Neural progenitor cell (in vitro differentiated cells): ENCODE results near the gene CCT3. TPM values are rescaled to one million over a fixed set of nuclear protein-coding genes. Genes with fewer than 3 reads are reported as not detected.

Experiments
- DNase-seq: peaks from one replicate; pipeline ENCODE4 v3.0.0-alpha.2; 2016; ENCODE audit warnings: low spot score
- H2AFZ ChIP-seq: fragments of 200-600 bp; sonication (generic); replicated peaks from 2 replicates; pipeline ENCODE4 v1.6.1; 2016; ENCODE audit warnings: antibody characterized with exemption
- H3F3A ChIP-seq: fragments of 200-600 bp; sonication (generic); 2 replicates; pipeline ENCODE4 v1.6.1; 2016; ENCODE audit warnings: antibody characterized with exemption, low read depth
- H3K27ac ChIP-seq: fragments of 200-600 bp; sonication (generic); 2 replicates; pipeline ENCODE4 v1.5.1; 2016; ENCODE audit warnings: mild to moderate bottlenecking
- H3K27me3 ChIP-seq: fragments of 200-600 bp; sonication (generic); 2 replicates; pipeline ENCODE4 v1.6.1; 2016; ENCODE audit warnings: mild to moderate bottlenecking, moderate library complexity
- H3K36me3 ChIP-seq: fragments of 200-600 bp; sonication (generic); 2 replicates; pipeline ENCODE4 v1.5.1; 2016
- H3K4me1 ChIP-seq: fragments of 200-600 bp; sonication (generic); 2 replicates; pipeline ENCODE4 v1.6.1; 2016; ENCODE audit warnings: mixed run types
- H3K4me2 ChIP-seq: fragments of 200-600 bp; sonication (generic); 2 replicates; pipeline ENCODE4 v1.6.1; 2016
- H3K4me3 ChIP-seq: fragments of 200-600 bp; sonication (generic); 2 replicates; pipeline ENCODE4 v1.5.1; 2016
- H3K79me2 ChIP-seq: fragments of 200-600 bp; sonication (generic); 2 replicates; pipeline ENCODE4 v1.6.1; 2016; ENCODE audit warnings: low read depth
- H3K9ac ChIP-seq: fragments of 200-600 bp; sonication (generic); 2 replicates; pipeline ENCODE4 v1.6.1; 2016
- H3K9me3 ChIP-seq: fragments of 200-600 bp; sonication (generic); 2 replicates; pipeline ENCODE4 v1.5.1; 2016; ENCODE audit warnings: low read depth
- H4K20me1 ChIP-seq: fragments of 200-600 bp; sonication (generic); 2 replicates; pipeline ENCODE4 v1.6.1; 2016; ENCODE audit warnings: low read depth
- H3K27ac Mint-ChIP-seq: 3 replicates; pipeline ENCODE4 v1.8.0; 2021; ENCODE audit warnings: mixed read lengths
- H3K27me3 Mint-ChIP-seq: 2 replicates; pipeline ENCODE4 v1.8.0; 2022; ENCODE audit warnings: low read depth, mild to moderate bottlenecking, inconsistent platforms, moderate library complexity, mixed read lengths; ENCODE audit not compliant: insufficient read depth
- H3K36me3 Mint-ChIP-seq: 3 replicates; pipeline ENCODE4 v1.8.0; 2021; ENCODE audit warnings: mixed read lengths
- H3K4me1 Mint-ChIP-seq: 3 replicates; pipeline ENCODE4 v1.8.0; 2021; ENCODE audit warnings: mixed read lengths
- H3K4me3 Mint-ChIP-seq: 3 replicates; pipeline ENCODE4 v1.8.0; 2021; ENCODE audit warnings: mild to moderate bottlenecking, moderate library complexity, mixed read lengths
- H3K9me3 Mint-ChIP-seq: 3 replicates; pipeline ENCODE4 v1.8.0; 2020; ENCODE audit warnings: mixed read lengths
- EZH2 ChIP-seq: fragments of 200-600 bp; sonication (generic); IDR thresholded peaks from 2 replicates; pipeline ENCODE4 v1.6.1; 2017; ENCODE audit warnings: antibody characterized with exemption, mild to moderate bottlenecking, moderate library complexity
- EZH2phosphoT487 ChIP-seq: fragments of 200-600 bp; sonication (generic); IDR thresholded peaks from 2 replicates; pipeline ENCODE4 v1.6.1; 2017; ENCODE audit warnings: antibody characterized with exemption
- total RNA-seq: library from RNA; depleted of rRNA; stranded (reverse); fragments of >200 nt; gene quantifications from 2 replicates; pipeline ENCODE4 v1.2.3, GENCODE V29; 2015; ENCODE audit warnings: low replicate concordance
- TF ChIP-seq, protein P1 (sequence below): fragments of 200-600 bp; sonication (generic); IDR thresholded peaks from 2 replicates; pipeline ENCODE4 v1.5.1; 2017; ENCODE audit warnings: antibody characterized with exemption, mild to moderate bottlenecking

CCT3 gene
- total RNA-seq, 1 donor from 2014 or later: 434 TPM

DNA sequence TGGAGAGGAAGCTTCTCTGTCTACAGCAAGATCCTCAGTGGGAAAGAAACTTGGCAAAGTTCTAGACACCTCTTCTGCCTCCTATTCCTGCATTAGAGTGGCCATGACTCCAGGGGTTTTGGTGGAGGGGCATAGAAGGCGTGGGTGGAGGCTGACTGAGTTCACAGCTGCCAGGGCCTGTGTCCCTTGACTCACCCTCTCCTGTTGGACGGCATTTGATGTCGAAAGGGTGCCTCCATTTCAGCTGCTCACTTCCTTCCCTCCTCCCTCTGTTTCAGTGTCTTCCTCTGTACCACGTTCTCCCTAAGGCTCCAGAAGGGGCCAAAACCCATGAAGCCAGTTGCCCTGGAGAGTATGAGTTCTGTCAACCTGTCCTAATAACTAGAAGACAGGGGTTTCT lies 53.3 kb downstream of the CCT3 start:
- Mint-ChIP-seq H3K4me3 (no peak overlapping the region), H3K9me3 (no peaks in the 10 kb centered on the region), H3K4me1 (peaks cover 23% of the 10 kb centered on the region), H3K27me3 (peaks cover 2% of the 10 kb centered on the region), H3K27ac (no peak overlapping the region), H3K36me3 (no peaks in the 10 kb centered on the region)
- peaks cover 32% of the 10 kb centered on the region for H3K79me2 ChIP-seq
- no peaks in the 10 kb centered on the region for H3K9me3 ChIP-seq
- TF ChIP-seq EZH2 (no peak), EZH2phosphoT487 (no peak)
- TF ChIP-seq, protein P1, sequence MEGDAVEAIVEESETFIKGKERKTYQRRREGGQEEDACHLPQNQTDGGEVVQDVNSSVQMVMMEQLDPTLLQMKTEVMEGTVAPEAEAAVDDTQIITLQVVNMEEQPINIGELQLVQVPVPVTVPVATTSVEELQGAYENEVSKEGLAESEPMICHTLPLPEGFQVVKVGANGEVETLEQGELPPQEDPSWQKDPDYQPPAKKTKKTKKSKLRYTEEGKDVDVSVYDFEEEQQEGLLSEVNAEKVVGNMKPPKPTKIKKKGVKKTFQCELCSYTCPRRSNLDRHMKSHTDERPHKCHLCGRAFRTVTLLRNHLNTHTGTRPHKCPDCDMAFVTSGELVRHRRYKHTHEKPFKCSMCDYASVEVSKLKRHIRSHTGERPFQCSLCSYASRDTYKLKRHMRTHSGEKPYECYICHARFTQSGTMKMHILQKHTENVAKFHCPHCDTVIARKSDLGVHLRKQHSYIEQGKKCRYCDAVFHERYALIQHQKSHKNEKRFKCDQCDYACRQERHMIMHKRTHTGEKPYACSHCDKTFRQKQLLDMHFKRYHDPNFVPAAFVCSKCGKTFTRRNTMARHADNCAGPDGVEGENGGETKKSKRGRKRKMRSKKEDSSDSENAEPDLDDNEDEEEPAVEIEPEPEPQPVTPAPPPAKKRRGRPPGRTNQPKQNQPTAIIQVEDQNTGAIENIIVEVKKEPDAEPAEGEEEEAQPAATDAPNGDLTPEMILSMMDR: no peak
- H3K4me3 ChIP-seq: no peak overlapping the region
- H3K4me2 ChIP-seq: no peak overlapping the region
- DNase-seq: no peak
- no peak overlapping the region for H3K27ac ChIP-seq
- H3K4me1 ChIP-seq: peaks cover 14% of the 10 kb centered on the region
- no peaks in the 10 kb centered on the region for H3K27me3 ChIP-seq
- peaks cover under 1% of the 10 kb centered on the region for H3K36me3 ChIP-seq
- no peak overlapping the region for H2AFZ ChIP-seq
- H3K9ac ChIP-seq: no peak overlapping the region
- peaks cover 22% of the 10 kb centered on the region for H4K20me1 ChIP-seq
- H3F3A ChIP-seq: no peaks in the 10 kb centered on the region

DNA sequence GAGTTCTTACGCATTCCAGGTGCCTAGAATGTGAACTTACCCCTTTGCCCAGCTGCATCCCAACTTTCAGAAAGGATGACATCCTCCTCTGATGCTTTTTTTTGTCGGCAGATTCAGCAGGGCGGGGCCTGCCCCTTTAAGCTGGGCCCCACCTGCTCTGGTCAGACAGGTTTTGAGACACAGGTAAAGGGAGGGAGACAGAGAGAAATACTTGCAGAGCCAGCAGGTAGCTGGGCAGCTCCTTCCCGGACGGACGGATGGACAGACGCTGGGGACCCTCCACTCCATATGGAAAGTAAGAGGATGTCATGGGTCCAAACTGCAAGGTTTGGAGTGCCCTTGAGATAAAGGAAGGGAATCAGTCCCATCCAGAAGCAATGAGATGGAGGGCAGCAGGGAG lies 54.0 kb downstream of the CCT3 start, which contains the start of gene TMEM79:
Gene TMEM79, plus strand, starts transcription at position 214 of the 400 bp plus-strand sequence. CDS start 902 bp downstream, outside the sequence.
- no peaks in the 10 kb centered on the region for H3K36me3 Mint-ChIP-seq
- Histone ChIP-seq H3K4me1 (peaks cover 14% of the 10 kb centered on the region), H3K4me2 (peak within 1 kb of the TSS; percentile 82), H3K27me3 (no peaks in the 10 kb centered on the region), H3F3A (no peaks in the 10 kb centered on the region), H4K20me1 (peaks cover 28% of the 10 kb centered on the region), H3K27ac (peak within 1 kb of the TSS; percentile 5), H3K9me3 (no peaks in the 10 kb centered on the region), H3K79me2 (peaks cover 38% of the 10 kb centered on the region), H3K36me3 (peaks cover 6% of the 10 kb centered on the region), H3K9ac (peak within 1 kb of the TSS; percentile 74), H2AFZ (peak within 1 kb of the TSS; percentile 49), H3K4me3 (peak within 1 kb of the TSS; percentile 86)
- H3K9me3 Mint-ChIP-seq: no peaks in the 10 kb centered on the region
- DNase-seq: no peak
- TF ChIP-seq, protein P1: no peak
- no peak for TF ChIP-seq EZH2phosphoT487
- TF ChIP-seq EZH2: no peak
- peaks cover 23% of the 10 kb centered on the region for H3K4me1 Mint-ChIP-seq
- peak within 1 kb of the TSS; percentile 84 for H3K27ac Mint-ChIP-seq
- peak within 1 kb of the TSS; percentile 90 for H3K4me3 Mint-ChIP-seq
- peaks cover 2% of the 10 kb centered on the region for H3K27me3 Mint-ChIP-seq

DNA sequence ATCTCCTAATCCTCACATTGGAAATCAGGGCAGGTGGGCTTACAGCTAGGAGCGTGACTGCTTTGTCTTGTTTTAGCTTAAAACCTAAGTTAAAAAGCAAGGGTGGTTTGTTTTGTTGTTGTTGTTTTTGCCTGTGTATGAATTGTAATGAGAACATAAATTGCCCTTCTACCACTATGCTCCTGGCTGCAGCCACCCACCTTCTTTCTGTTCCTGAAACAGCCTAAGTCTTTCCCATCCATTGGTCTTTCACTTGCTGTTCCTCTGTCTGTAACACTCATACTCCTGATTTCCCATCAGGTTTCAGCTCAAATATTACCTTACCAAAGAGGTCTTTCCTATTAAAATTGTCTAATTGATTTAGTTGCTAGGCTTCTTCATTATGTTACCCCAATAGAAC lies 54.6 kb downstream of the CCT3 start:
- peak overlapping the region; percentile 49 for H2AFZ ChIP-seq
- no peaks in the 10 kb centered on the region for H3F3A ChIP-seq
- Mint-ChIP-seq H3K9me3 (no peaks in the 10 kb centered on the region), H3K27ac (peak overlapping the region; percentile 81), H3K4me3 (peak overlapping the region; percentile 90), H3K4me1 (peaks cover 23% of the 10 kb centered on the region), H3K36me3 (no peaks in the 10 kb centered on the region), H3K27me3 (peaks cover 2% of the 10 kb centered on the region)
- peak overlapping the region; percentile 5 for H3K27ac ChIP-seq
- peak overlapping the region; percentile 74 for H3K9ac ChIP-seq
- peaks cover 34% of the 10 kb centered on the region for H4K20me1 ChIP-seq
- TF ChIP-seq EZH2 (no peak), EZH2phosphoT487 (no peak)
- TF ChIP-seq, protein P1: no peak
- H3K4me3 ChIP-seq: peak overlapping the region; percentile 86
- peaks cover 7% of the 10 kb centered on the region for H3K36me3 ChIP-seq
- DNase-seq: no peak
- peaks cover 14% of the 10 kb centered on the region for H3K4me1 ChIP-seq
- H3K9me3 ChIP-seq: no peaks in the 10 kb centered on the region
- H3K79me2 ChIP-seq: peaks cover 44% of the 10 kb centered on the region
- no peaks in the 10 kb centered on the region for H3K27me3 ChIP-seq
- H3K4me2 ChIP-seq: peak overlapping the region; percentile 82
